ENCODE data around the gene BEST3. TPM values are rescaled to one million over a fixed set of nuclear protein-coding genes. Genes with fewer than 3 reads are reported as not detected.

BEST3 gene
- polyA plus RNA-seq, 1 donor from 2014 or later = 0.88 TPM

DNA sequence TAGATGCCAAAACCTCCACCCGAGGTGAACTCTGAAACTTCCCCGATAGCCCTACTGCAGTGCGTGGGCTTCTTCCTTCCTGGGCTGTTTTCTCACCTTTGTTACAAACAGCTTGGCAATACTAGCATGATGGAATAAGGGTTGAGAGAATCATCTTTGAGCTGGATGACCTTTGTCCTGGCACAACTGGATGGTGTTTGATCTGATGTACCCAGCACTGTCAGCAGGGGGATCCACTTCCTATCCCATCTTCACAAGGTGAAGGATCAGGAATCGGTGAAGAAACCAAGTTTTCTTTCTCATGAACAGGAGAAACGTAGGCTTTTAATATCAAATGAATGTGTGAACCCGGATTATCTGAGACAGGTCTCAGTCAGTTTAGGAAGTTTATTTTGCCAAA is 68.9 kb downstream of the BEST3 start:
- Histone ChIP-seq H3K9me3 (ENCODE audit: low read length) (no peaks in the 10 kb centered on the region), H2AFZ (ENCODE audit: low read depth, low read length) (no peak overlapping the region), H3K36me3 (ENCODE audit: insufficient read depth, low read length) (no peaks in the 10 kb centered on the region), H3K27me3 (ENCODE audit: insufficient read depth, low read depth, low read length) (no peaks in the 10 kb centered on the region), H4K20me1 (ENCODE audit: insufficient read depth) (no peaks in the 10 kb centered on the region), H3F3A (ENCODE audit: insufficient read depth, low read length, poor library complexity, severe bottlenecking) (no peaks in the 10 kb centered on the region), H3K9me2 (ENCODE audit: insufficient read depth, low read length) (no peaks in the 10 kb centered on the region), H3K27ac (ENCODE audit: low read length) (no peak overlapping the region), H3K4me3 (ENCODE audit: low read length) (no peak overlapping the region), H3K4me2 (ENCODE audit: low read length) (no peak overlapping the region), H3K79me2 (replicated peaks; ENCODE audit: insufficient read depth, low read length) (no peaks in the 10 kb centered on the region), H3K9ac (ENCODE audit: low read length) (no peak overlapping the region)
- TF ChIP-seq POLR2AphosphoS5 (IDR thresholded peaks at IDR 0.05) = no peak
- TF ChIP-seq RAD21 (conservative IDR thresholded peaks at IDR 0.05) = no peak
- no peak for TF ChIP-seq TAF1 (IDR thresholded peaks at IDR 0.05; ENCODE audit: low read depth)
- TF ChIP-seq EP300 (conservative IDR thresholded peaks at IDR 0.05; ENCODE audit: poor library complexity, severe bottlenecking) = no peak
- TF ChIP-seq, protein P1, sequence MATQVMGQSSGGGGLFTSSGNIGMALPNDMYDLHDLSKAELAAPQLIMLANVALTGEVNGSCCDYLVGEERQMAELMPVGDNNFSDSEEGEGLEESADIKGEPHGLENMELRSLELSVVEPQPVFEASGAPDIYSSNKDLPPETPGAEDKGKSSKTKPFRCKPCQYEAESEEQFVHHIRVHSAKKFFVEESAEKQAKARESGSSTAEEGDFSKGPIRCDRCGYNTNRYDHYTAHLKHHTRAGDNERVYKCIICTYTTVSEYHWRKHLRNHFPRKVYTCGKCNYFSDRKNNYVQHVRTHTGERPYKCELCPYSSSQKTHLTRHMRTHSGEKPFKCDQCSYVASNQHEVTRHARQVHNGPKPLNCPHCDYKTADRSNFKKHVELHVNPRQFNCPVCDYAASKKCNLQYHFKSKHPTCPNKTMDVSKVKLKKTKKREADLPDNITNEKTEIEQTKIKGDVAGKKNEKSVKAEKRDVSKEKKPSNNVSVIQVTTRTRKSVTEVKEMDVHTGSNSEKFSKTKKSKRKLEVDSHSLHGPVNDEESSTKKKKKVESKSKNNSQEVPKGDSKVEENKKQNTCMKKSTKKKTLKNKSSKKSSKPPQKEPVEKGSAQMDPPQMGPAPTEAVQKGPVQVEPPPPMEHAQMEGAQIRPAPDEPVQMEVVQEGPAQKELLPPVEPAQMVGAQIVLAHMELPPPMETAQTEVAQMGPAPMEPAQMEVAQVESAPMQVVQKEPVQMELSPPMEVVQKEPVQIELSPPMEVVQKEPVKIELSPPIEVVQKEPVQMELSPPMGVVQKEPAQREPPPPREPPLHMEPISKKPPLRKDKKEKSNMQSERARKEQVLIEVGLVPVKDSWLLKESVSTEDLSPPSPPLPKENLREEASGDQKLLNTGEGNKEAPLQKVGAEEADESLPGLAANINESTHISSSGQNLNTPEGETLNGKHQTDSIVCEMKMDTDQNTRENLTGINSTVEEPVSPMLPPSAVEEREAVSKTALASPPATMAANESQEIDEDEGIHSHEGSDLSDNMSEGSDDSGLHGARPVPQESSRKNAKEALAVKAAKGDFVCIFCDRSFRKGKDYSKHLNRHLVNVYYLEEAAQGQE (IDR thresholded peaks at IDR 0.05; ENCODE audit: borderline replicate concordance) = no peak
- TF ChIP-seq, protein P2, sequence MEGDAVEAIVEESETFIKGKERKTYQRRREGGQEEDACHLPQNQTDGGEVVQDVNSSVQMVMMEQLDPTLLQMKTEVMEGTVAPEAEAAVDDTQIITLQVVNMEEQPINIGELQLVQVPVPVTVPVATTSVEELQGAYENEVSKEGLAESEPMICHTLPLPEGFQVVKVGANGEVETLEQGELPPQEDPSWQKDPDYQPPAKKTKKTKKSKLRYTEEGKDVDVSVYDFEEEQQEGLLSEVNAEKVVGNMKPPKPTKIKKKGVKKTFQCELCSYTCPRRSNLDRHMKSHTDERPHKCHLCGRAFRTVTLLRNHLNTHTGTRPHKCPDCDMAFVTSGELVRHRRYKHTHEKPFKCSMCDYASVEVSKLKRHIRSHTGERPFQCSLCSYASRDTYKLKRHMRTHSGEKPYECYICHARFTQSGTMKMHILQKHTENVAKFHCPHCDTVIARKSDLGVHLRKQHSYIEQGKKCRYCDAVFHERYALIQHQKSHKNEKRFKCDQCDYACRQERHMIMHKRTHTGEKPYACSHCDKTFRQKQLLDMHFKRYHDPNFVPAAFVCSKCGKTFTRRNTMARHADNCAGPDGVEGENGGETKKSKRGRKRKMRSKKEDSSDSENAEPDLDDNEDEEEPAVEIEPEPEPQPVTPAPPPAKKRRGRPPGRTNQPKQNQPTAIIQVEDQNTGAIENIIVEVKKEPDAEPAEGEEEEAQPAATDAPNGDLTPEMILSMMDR (IDR thresholded peaks at IDR 0.05; ENCODE audit: poor library complexity, severe bottlenecking) = no peak
- TF ChIP-seq MXI1 (conservative IDR thresholded peaks at IDR 0.05; ENCODE audit: poor library complexity, severe bottlenecking) = no peak
- TF ChIP-seq SMC3 (conservative IDR thresholded peaks at IDR 0.05; ENCODE audit: poor library complexity) = no peak
- TF ChIP-seq EZH2 (IDR thresholded peaks at IDR 0.05; ENCODE audit: borderline replicate concordance, insufficient read depth, low read length, poor library complexity, severe bottlenecking) = no peak

DNA sequence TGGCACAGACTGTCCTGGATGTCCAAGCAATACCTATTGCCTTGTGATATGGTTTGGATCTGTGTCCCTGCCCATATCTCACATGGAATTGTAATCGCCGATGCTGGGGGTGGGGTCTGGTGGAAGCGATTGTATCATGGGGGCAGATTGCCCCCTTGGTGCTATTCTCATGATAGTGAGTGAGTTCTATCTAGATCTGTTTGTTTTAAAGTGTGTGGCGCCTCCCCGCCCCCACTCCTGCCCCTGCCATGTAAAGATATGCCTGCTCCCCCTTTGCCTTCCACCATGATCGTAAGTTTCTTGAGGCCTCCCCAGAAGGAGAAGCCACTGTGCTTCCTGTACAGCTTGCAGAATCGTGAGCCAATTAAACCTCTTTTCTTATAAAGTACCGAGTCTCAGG is 71.6 kb downstream of the BEST3 start:
- no peak overlapping the region for H3K4me2 ChIP-seq (ENCODE audit: low read length)
- H3K36me3 ChIP-seq (ENCODE audit: insufficient read depth, low read length) = no peaks in the 10 kb centered on the region
- no peak overlapping the region for H3K27ac ChIP-seq (ENCODE audit: low read length)
- H3F3A ChIP-seq (ENCODE audit: insufficient read depth, low read length, poor library complexity, severe bottlenecking) = no peaks in the 10 kb centered on the region
- no peak overlapping the region for H3K4me3 ChIP-seq (ENCODE audit: low read length)
- H3K9ac ChIP-seq (ENCODE audit: low read length) = no peak overlapping the region
- no peaks in the 10 kb centered on the region for H3K27me3 ChIP-seq (ENCODE audit: insufficient read depth, low read depth, low read length)
- no peak overlapping the region for H2AFZ ChIP-seq (ENCODE audit: low read depth, low read length)
- no peaks in the 10 kb centered on the region for H4K20me1 ChIP-seq (ENCODE audit: insufficient read depth)
- H3K9me2 ChIP-seq (ENCODE audit: insufficient read depth, low read length) = no peaks in the 10 kb centered on the region
- no peaks in the 10 kb centered on the region for H3K79me2 ChIP-seq (replicated peaks; ENCODE audit: insufficient read depth, low read length)
- H3K9me3 ChIP-seq (ENCODE audit: low read length) = no peaks in the 10 kb centered on the region
- no peak for TF ChIP-seq RAD21 (conservative IDR thresholded peaks at IDR 0.05)
- no peak for TF ChIP-seq EZH2 (IDR thresholded peaks at IDR 0.05; ENCODE audit: borderline replicate concordance, insufficient read depth, low read length, poor library complexity, severe bottlenecking)
- TF ChIP-seq, protein P2 (IDR thresholded peaks at IDR 0.05; ENCODE audit: poor library complexity, severe bottlenecking) = no peak
- TF ChIP-seq TAF1 (IDR thresholded peaks at IDR 0.05; ENCODE audit: low read depth) = no peak

All from neural cell (in vitro differentiated cells).